Activated effector memory CD4-positive, alpha-beta T cell treated with Interleukin-2 at 50 U/mL for 16 hours (primary cell): ENCODE results near the gene SAGE1.
A peak's percentile ranks its signal among the peaks of the same experiment; 100 is the strongest.
"Not testable (repeated sequence)": the region's sequence is repeated elsewhere in the genome, so short reads cannot be mapped to it uniquely, and the experiment has no call there.

Source experiments
- DNase-seq: peaks from one replicate; pipeline ENCODE4 v3.0.0-alpha.2; 2020

Gene SAGE1

GRCh38 chrX:135893294-135893817 lies at the start of gene SAGE1, which contains the start of gene CT45A10:
Gene SAGE1, plus strand, starts transcription at chrX:135893716. Its CDS starts 2,527 bp downstream, at chrX:135896243.
Gene CT45A10, minus strand, starts transcription at chrX:135893444. Its CDS starts 8,100 bp downstream, at chrX:135885344.
- DNase-seq = no peak

GRCh38 chrX:135854438-135854837 lies 39.1 kb upstream of the SAGE1 start, which contains the start of gene CT45A8:
Gene CT45A8, minus strand, starts transcription at chrX:135854538. Its CDS starts 3,755 bp downstream, at chrX:135850783.
- not testable (repeated sequence) for DNase-seq

- DNase-seq = not testable (repeated sequence)
Measured at GRCh38 chrX:135871712-135872111, 21.8 kb upstream of the SAGE1 start, which contains the start of gene CT45A9. Gene CT45A9, minus strand, starts transcription at chrX:135871812. Its CDS starts 3,751 bp downstream, at chrX:135868061.

- DNase-seq = not testable (repeated sequence)
Measured at GRCh38 chrX:135882741-135883140, 10.8 kb upstream of the SAGE1 start.

GRCh38 chrX:135888230-135888629 lies 5.3 kb upstream of the SAGE1 start:
- DNase-seq = not testable (repeated sequence)

GRCh38 chrX:135888976-135889375 lies 4.5 kb upstream of the SAGE1 start:
- DNase-seq = not testable (repeated sequence)

- DNase-seq = no peak
Measured at GRCh38 chrX:135890087-135890585, 3.4 kb upstream of the SAGE1 start.

GRCh38 chrX:135892781-135893180 lies 735 bp upstream of the SAGE1 start:
- DNase-seq = no peak

GRCh38 chrX:135910251-135910650 lies 16.7 kb downstream of the SAGE1 start:
- no peak for DNase-seq

GRCh38 chrX:135914404-135914803 lies 20.9 kb downstream of the SAGE1 start:
- DNase-seq = no peak

GRCh38 chrX:135920516-135920915 lies 27.0 kb downstream of the SAGE1 start:
- DNase-seq = not testable (repeated sequence)

- DNase-seq = no peak
Measured at GRCh38 chrX:135923353-135923752, 29.8 kb downstream of the SAGE1 start.

- no peak for DNase-seq
Measured at GRCh38 chrX:135927897-135928296, 34.4 kb downstream of the SAGE1 start.

GRCh38 chrX:135931644-135932487 lies 38.4 kb downstream of the SAGE1 start:
- DNase-seq = peak; percentile 5

GRCh38 chrX:135944486-135944885 lies 51.0 kb downstream of the SAGE1 start:
- DNase-seq = no peak

GRCh38 chrX:135951291-135951690 lies 57.8 kb downstream of the SAGE1 start:
- no peak for DNase-seq
